Stimulated activated CD8-positive, alpha-beta memory T cell treated with anti-CD3 and anti-CD28 coated beads, Interleukin-7, amount 100 ng/mL, for 1 hour (primary cell): ENCODE measurements around the gene BAIAP2L1.

Source experiments
- DNase-seq, 2 donors: peaks; one replicate each; pipeline ENCODE4 v3.0.0-alpha.2; 2020; ENCODE audit warnings: low read depth in 2 of 2

BAIAP2L1 gene

DNA sequence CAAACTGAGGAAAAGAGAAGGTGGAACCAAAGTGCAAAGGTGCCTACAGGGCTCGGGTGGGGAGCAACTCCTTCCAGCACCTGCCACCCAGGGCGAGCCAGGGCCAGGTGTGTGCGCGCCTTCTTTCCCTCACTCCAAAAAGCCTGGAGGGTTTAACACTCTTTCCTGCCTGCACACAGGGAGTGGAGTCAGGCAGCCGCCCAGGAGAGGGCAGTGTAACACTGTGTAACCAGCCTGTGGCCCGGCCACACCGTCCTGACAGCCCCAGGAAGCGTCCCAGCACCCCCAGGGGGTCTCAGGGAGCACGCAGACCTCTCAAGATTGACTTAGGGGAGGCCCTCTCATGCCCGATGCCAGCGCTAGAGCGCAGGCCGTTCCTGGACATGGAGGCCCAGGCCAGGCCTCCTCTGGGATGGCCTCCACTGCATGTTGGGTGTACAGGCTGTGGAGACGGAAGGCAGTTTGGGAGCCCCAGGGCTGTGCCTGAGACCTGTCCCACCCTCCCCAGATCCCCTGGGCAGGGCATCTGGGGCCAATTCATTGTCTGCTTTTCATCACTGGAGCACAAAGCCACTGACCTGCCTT lies 106.0 kb downstream of the BAIAP2L1 start:
- no peak for DNase-seq

DNA sequence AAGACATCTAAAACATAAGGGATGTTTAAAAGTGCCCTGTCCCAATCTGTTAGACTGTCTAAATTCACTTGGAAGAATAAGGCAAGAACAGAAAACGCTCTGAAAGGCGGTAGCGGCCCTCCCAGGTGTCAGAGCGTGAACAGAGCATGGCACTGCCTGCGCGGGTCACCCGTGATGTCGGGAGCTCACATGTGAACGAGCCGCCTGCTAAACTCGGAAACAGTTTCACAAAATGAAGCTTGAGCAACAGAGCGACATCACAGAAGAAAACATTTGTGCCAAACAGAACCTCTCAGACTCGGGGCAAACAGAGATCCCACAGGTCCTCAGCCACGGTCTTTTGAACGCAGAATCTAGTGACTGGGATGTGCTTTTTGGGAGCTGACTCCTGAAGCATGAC lies 106.6 kb downstream of the BAIAP2L1 start:
- DNase-seq: no peak

DNA sequence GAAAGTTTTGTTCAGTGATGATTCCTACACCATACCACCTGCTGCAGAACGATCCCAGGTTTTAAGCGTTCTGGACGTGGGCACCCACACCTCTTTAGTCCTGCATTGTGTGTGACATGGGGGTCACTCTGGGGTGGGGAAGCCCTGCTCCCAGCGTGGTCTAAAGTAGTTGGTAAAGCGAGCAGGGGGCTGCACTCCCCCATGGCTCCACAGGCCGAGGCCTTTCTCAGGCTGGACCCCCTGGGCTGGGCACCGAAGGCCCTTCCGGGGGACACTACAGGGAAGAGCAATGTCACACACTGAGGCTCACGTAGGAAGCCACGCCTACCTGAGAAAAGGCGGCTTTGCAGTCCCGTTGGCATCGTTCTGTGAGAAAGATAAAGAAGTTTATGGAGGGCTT lies 107.1 kb downstream of the BAIAP2L1 start:
- DNase-seq: no peak

DNA sequence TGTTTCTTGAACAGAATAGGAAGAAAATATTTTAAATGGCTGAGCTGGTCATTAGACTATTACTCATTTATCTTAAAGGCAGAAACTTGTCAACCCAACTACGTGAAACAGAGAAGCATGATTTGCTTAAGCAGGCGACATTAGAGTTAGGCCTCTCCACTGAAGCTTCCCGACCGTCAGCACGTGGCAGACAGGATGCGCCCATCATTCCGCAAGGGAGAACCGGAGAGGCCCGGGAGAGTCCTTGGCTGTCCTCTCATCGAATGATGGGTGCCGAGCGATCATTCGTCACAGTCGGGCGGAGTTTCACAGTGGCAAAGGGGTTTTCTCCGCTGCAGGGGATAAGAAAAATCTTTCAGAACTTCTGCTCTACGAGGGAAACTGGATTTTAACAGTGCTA lies 107.6 kb downstream of the BAIAP2L1 start:
- no peak for DNase-seq

DNA sequence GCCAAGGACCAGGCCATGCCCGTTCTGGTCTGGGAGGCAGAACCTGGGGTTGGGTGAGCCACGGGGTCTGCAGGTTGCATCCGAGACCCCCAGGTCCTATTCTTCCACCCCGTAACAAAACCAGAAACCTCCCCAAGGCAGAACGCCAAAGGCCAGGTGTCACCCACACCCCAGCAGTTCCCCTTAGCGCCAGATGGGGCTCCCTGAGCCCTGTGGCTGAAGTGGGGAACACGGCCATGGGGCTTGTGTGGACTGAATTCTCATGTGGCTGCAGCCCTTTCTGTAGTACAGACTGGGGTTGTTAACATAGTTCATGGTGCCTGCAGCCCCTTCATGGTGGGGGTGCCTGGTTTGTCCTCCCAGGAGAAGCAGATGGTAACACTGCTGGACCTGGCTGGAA lies 109.2 kb downstream of the BAIAP2L1 start:
- no peak for DNase-seq

DNA sequence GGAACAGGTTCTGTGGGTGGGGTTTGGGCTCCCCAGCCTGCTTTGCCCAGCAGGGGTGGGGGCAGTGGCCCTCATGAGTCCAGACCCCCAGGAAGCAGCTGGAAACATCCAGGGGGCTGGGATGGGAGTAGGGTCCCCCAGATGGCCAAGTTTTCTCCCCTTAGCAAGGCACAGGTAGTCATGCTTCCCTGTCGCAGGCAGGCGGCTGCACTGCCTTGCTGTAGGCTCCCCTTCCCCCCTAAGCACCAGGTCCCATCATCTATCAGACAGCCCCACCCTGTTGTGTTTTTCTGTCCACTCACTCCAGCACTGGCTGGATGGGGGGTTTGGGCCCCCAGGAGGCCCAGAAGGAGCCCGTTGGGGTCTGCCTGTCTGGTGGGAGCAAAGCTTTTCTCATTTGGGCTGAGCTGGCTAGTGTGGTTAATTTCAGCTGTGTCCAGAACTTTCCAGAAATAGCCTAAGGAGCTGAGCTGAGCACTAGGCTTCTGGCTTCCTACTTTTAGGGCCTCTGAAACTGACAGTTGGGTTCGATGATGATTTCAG lies 111.5 kb downstream of the BAIAP2L1 start:
- no peak for DNase-seq

DNA sequence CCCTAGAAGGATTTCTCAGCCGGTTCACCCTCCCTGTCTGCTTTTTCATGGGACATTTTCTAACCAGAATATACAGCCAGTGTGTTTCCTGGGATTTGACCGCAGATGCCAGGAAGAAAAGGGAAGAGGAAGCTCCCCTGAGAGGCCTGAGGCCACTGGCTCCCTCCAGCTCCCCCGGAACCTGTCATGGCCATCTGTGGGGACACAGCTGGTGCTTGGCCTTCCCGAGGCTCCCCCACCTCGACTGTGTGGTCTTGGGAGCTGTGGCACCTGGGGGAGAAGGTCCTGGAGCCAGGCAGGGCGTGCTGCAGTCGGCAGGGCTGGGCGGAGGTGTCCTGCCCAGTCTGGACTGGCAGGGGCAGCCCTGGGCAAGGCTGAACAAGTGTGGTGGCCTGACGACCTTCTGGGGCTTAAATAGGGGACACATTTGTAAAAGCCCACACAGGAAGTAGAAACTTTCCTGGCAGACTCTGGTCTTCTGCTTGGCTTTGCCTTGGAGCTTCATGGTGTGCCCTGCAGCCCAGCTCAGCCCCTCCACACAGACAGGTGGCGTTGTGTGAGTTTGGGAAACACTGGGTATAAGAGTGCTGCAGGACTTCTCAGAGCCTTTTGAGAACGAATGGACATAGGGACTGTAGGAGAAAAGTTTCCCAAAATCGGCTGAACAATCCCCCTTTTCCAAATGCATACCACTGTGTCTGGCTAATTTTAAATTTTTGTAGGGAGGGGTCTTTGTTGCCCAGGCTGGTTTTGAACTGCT lies 112.6 kb downstream of the BAIAP2L1 start:
- no peak for DNase-seq

DNA sequence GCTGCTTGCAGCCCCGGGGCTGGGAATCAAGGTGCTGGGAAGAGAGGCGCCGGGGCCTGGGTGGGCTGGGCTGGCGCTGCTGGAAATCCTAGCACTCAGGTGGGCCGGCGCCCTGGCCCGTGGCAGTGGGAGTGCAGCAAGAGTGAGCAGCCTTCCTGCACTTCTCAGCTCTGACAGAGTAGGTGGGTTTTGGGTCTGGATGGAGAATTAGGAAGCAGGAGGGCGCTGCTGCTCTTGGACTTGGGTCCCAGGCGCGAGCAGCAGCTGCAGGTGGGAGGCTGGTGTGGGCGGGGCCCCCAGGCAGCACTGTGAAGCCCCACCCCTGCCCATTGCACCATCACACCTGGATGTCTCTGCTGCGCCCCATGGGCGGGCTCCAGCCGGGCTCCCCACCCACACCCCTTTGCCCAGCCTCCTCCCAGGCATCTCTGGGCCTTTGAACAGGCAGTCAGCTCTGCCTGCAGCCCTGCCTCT lies 113.4 kb downstream of the BAIAP2L1 start:
- no peak for DNase-seq

DNA sequence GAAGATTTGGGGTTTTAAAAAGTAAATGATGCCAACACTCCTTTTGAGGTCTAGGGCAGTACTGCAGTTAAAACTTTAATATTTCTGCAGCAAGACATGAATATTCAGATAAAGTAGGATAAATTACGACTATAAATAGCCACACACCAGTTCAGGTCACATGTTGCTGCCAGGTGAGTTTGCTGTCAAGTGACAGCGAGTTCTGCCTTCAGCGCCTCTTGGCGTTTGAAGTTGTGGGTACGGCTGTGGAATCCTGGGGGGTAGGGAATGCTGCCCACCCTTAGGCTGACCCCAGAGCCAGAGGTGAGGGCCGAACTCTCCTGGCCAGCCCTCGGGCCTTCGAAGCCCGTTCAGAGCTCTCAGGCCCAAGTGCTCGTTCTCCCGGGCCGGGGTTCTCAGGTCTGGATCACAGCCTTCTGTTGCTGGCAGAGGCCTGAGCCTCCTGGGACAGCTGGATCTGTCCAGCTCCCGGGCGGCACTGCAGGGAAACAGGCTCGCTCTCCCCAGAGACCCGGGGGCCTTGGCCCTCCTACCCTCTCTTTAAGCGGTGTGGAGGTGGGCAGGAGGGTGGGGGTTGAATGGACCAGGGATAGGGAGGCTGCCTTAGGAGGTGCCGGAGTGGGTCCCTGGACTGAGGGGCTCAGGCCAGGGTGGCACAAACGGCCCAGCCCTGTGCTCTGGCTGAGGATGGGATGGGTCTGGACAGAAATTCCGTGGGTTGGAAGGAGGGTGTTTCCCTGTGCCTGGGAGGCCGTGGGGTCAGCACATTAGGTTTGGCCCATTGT lies 114.0 kb downstream of the BAIAP2L1 start:
- no peak for DNase-seq

DNA sequence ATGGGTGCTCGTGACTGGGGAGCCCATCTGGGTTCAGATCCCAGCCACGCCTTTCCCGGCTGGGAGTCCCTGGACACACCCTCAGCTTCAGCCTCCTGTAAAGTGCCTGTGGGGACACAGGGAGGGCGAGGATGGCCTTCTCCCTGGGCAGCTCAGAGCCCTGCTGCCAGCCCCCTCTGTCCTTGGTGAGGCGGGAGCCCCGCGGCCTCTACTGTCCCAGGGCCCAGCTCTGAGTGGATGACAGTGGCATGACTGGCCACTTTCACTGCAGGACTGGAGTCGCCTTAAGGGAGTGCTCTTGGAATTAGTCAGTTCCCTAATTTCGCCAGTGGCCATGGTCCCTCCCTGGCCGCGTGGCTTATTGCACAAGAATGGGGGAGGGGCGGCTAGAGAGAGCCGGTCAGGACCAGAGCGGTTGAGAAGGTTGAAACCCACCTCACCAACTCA lies 114.8 kb downstream of the BAIAP2L1 start:
- DNase-seq: no peak

DNA sequence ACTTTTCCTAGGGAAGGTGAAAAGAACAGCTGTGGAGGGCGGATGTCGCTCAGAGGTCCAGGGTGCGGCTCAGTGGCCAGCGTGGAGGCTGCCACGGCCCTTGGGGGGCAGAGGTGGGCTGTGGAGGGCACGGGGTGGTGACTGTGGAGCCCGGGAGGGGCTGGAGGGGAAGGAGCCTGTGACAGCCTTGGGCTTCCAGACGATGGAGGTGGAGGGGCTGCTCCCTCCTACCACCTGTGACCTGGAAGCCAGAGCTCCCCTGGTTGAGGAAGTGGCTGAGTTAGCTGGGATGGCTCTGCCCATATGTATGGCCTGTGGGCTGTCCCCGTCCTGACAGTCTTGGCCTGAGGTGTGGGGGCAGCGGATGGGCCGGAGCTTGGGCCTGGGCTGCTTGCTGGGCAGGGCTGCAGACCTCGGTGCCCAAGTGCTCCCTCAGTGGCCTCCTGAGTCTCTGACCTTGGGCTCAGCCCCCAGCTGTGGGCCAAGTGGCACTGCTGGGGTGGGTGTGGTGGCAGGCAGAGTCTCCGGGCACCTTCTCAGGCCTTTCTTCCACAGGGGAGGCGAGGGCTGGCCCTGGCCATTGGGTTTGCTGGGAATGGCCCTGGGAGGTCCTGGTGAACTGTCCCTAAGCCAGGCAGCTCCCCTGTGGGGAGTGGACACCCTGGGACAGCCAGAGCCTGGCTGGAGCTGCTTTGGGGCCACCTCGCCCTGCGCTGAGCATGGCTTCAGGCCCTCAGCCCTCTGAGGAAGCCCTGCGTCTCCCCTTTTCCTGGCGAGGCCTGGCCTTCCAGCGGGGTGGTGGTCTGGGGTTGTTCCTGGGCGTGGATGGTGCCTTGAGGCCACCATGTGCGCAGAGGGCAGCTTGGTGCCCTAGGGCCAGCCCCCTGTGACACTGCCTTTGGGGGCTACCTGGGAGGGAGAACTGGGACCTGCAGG lies 115.5 kb downstream of the BAIAP2L1 start:
- DNase-seq: no peak

DNA sequence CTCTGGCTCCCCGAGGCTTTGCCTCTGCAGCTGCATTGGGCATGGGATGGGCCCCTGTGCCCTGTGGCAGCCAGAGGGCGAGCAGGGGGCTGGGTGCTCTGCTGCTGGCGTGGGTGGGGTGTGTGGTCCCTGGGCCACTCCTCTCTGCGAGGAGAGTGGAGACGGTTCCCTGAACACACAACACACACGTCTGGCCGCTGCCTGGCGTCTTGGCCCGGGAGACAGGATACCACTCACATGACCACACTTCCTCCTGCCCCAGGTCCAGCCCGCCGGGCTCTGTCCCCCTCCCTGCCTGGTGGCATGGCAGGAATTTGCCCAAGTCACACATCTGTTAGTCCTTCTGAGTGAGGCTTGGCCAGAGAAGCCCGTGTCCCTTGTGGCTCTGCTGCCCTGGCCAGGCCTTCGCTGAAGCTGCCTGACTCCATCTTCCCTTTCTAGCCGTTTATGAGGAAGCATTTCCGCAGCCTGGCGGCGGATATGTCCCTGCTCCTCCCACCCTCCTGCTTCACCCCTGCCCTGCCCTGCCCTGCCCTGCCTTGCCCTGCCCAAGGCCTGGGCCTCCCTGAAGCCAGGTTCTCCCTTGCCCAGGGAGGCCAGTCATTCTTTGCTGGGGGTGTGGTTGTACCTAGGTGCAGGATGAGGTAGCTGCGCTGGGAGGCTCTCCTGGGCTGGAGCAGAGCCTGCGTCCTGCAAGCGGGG lies 116.4 kb downstream of the BAIAP2L1 start:
- DNase-seq: no peak

DNA sequence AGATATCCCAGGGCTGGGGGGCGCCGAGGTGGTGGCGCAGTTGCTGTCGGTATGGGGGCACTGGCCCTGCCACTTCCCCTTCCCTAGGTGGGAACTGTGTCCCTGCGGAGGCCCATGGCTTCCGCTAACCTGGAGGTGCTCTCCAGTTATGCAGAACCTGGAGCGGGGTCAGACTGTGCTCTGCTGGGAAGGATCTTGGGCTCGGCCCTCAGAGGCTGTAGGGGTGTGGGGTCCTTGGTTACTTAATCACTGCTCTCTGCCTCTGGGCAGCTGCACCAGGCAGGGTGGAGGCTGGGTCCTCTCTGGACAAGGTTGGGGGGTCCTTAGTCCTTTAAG lies 117.0 kb downstream of the BAIAP2L1 start:
- DNase-seq: no peak

DNA sequence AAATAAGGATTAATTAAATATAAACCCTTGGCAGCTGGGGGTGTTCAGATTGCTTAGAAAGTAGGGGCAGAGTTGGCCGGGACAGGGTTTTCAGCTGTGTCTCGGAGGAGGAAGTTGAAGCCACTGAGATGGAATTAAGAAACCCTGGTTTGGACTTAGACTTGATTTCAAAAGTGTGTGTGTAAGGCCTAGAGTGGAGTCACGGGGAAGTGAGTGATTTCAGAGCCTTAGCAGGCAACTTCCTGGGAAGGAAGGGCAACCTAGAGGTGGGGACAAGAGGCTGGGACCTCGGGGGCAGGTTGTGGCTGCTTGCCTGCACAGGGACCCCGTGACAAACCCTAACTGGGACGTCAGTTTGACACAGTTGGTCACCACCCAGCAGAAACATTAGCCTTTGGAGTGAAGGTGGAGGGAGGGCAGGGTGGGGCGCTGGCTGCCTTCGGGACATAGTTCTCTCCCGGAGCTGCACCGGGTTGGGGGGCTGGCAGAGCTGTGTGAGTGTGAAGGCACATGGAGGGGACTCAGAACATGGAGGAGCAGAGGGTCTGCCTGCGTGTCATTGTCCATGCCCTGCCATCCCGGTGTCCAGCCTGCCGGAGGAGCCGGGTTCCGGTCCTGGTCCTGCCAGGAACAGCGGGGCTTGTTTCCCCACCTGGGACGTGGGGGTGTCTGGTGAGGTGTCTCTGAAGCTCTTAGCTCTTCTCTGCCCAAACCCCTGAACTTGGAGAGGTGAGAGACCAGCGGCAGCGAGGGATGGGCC lies 117.6 kb downstream of the BAIAP2L1 start:
- no peak for DNase-seq

DNA sequence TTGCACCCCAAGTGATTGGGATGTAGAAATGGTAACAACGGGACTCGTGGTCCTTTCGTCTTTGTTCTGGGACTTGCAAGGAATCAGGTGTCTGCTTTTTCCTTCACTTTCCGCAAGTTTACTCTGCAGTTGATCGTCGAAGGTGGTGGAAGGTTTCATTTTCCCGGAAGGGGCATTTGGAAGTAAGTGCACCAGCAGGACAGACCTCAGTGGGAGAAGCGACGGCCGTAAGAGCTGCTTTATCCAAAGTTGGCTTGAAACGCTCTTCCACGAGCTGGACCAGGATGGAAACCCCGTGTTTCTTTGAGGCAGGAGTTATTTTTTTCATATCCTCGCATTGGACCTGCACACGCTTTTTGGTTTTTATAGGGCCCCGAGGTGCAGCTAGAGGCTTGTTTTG lies 118.2 kb downstream of the BAIAP2L1 start:
- no peak for DNase-seq

DNA sequence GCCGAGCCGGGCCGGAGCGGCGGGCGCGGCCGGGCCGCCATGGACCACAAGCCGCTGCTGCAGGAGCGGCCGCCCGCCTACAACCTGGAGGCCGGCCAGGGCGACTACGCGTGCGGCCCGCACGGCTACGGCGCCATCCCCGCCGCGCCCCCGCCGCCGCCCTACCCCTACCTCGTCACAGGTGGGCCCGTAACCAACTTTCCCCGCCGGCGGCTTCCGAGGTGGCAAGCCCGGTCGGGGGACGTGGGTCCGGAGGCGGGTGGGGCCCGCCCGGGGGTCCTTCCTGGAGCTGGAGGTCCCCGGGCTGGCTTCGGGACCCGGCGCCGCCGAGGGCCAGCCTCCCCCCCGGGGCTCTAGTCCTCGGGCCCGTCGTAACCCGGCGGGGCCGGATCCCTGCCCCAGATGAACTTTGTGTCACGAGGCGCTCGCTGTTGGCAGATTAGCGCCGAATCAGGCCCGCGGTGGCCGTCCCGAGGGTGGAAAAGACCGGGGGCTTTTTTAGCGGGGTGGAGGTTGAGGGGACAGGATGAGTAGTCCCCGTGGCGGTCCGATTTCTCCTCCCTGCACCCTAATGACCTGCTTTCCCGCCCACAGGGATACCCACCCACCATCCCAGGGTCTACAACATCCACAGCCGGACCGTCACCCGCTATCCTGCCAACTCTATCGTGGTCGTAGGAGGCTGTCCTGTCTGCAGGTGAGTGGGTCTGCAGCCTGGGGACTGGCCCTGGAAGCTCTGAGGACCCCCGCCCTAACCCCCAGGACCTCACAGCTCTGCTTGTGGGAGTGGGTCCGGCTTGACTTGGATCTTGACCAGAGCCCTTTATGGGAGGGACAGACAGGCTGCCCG lies 118.9 kb downstream of the BAIAP2L1 start:
- peak in 1 of 2 donors; percentile 6 for DNase-seq

DNA sequence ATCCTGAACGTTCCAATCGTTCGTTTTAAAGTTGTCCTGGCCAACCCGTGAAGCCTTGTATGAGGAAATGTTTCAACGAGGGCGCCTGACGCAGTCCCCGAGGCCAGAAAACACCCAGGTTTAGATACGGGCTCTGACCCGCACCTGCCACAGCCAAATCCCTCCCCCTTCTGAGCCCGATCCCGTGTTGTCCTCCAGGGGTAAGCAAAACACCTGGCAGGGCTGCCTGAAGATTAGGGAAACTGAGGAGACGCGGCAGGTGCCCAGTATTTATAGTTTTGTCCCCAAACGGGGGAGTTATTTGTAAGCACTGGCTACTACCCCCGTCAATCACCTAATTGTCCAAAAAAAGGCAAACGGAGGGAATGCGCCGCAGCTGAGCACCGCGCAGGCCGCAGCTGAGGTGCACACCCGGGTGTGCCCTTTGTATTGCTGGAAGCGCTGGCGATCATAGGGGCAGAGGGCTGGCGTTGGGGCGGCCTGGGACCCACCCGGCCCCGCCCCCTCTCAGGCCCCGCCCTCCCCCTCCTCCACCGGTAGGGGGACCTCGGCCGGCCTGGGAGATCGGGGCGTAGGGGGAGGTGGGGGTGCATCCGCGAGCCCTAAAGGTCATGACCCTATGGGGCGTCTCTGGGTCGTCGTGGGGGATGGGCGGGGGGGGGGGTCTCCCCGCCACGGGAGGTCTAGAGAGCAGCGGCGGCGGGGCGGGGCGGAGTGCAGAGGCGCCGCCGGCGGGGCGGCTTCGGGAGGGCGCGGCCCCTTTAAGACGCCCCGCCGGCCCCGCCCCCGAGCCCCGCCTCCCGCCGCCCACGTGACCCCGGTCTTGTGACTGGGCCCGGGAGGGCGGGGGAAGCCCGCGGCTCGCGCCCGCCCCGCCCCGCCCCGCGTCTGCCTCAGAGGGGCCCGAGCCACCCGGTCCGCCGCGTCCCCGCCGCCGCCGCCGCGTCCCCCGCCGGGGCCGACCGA lies 119.8 kb downstream of the BAIAP2L1 start, which contains the start of gene BRI3:
BRI3 (plus strand) TSS at position 896 of the 966 bp plus-strand sequence. CDS start 110 bp downstream, outside the sequence.
- DNase-seq: peak; percentile 85 to 87

DNA sequence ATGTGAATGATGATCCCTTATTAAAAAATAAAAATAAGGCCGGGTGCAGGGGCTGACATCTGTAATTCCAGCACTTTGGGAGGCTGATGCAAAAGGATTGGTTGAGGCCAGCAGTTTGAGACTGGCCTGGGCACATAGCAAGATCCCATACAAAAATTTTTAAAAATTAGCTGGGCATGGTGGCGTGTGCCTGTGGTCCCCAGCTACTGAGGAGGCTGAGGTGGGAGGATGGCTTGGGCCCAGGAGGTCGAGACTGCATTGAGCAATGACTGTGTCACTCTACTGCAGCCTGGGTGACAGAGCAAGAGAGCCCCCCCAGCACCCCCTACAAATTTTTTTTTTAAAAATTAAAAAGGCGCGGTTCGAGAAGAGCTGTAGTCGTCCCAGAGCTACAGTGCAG lies 120.6 kb downstream of the BAIAP2L1 start:
- no peak for DNase-seq
